HepG2 (cell line): ENCODE results near the gene MPV17L2. TPM values are rescaled to one million over a fixed set of nuclear protein-coding genes. Genes with fewer than 3 reads are reported as not detected.

ENCODE experiments used
- CREM ChIP-seq, 2 experiments: sonication (generic) in 1 of 2; formaldehyde crosslinking in 1 of 2; IDR thresholded peaks; 2 replicates each; pipeline versions ENCODE4 v1.4.0 to v1.6.1; 2016 to 2020; ENCODE audit warnings: antibody characterized with exemption in 1 of 2, mild to moderate bottlenecking in 1 of 2, missing genetic modification reagents in 1 of 2
- GLMP ChIP-seq: sonication (generic); formaldehyde crosslinking; IDR thresholded peaks from 2 replicates; pipeline ENCODE4 v1.9.0; 2021; ENCODE audit warnings: missing genetic modification reagents, mild to moderate bottlenecking, borderline replicate concordance
- HINFP ChIP-seq: sonication (generic); formaldehyde crosslinking; IDR thresholded peaks from 2 replicates; pipeline ENCODE4 v1.4.0; 2020; ENCODE audit warnings: low read depth, mild to moderate bottlenecking, missing genetic modification reagents
- LRRFIP1 ChIP-seq: sonication (generic); formaldehyde crosslinking; conservative IDR thresholded peaks from 2 replicates; pipeline ENCODE4 v1.4.0; 2020; ENCODE audit warnings: missing genetic modification reagents
- MED13 ChIP-seq: sonication (generic); formaldehyde crosslinking; IDR thresholded peaks from 2 replicates; pipeline ENCODE4 v1.5.0; 2020; ENCODE audit warnings: missing genetic modification reagents
- REL ChIP-seq: sonication (generic); formaldehyde crosslinking; conservative IDR thresholded peaks from 2 replicates; pipeline ENCODE4 v1.8.0; 2022; ENCODE audit warnings: mild to moderate bottlenecking, missing genetic modification reagents, moderate library complexity
- SIX4 ChIP-seq: sonication (generic); formaldehyde crosslinking; IDR thresholded peaks from 2 replicates; pipeline ENCODE4 v1.4.0; 2020; ENCODE audit warnings: missing genetic modification reagents
- SOX13 ChIP-seq, 3 experiments: fragments of 450-650 bp in 1 of 3; sonication (generic) in 1 of 3; formaldehyde crosslinking in 1 of 3; IDR thresholded peaks in 2 of 3; conservative IDR thresholded peaks in 1 of 3; 2 replicates each; pipeline versions ENCODE4 v1.5.0 to v1.6.1; 2016 to 2020; ENCODE audit warnings: antibody characterized with exemption in 1 of 3, mild to moderate bottlenecking in 1 of 3, missing compliant biosample characterization in 1 of 3, missing genetic modification reagents in 1 of 3, moderate library complexity in 1 of 3
- ZBTB33 ChIP-seq: sonication (generic); formaldehyde crosslinking; IDR thresholded peaks from 2 replicates; pipeline ENCODE4 v1.4.0; 2020; ENCODE audit warnings: missing genetic modification reagents
- ZNF326 ChIP-seq: sonication (generic); formaldehyde crosslinking; IDR thresholded peaks from 2 replicates; pipeline ENCODE4 v1.4.0; 2020; ENCODE audit warnings: missing genetic modification reagents, borderline replicate concordance
- polyA plus RNA-seq, 8 experiments: library from polyadenylated mRNA; depleted of rRNA in 3 of 8; stranded (reverse) in 7 of 8; unstranded in 1 of 8; fragments of >200 nt; fragmentation: Illumina TruSeq in 4 of 8; extraction: Trizol in 4 of 8; gene quantifications; 2 replicates each; pipeline versions ENCODE4 v1.2.1 to v1.2.3, GENCODE V29; 2011 to 2016; ENCODE audit warnings: low read depth in 4 of 8, missing spikeins in 1 of 8, mixed read lengths in 1 of 8; ENCODE audit not compliant: insufficient read depth in 1 of 8
- total RNA-seq, 5 experiments: library from RNA; depleted of rRNA; stranded (reverse); fragments of >200 nt; fragmentation: Illumina TruSeq; extraction: Trizol; gene quantifications; 2 replicates each; pipeline ENCODE4 v1.2.3, GENCODE V29; 2016; ENCODE audit warnings: low read depth in 1 of 5
- TF ChIP-seq, protein P1 (sequence below): IDR thresholded peaks from 2 replicates; pipeline ENCODE4 v1.6.1; 2012; ENCODE audit warnings: low read length, improper control_type of control experiment

The MPV17L2 gene
- total and polyA plus RNA-seq, 2 of the 13 experiments (the other 11 are each of a cell fraction or from before 2014, with no cell fraction given): 13.6 to 16.7 TPM

- TF ChIP-seq ZNF326 (CRISPR knock-in tag) (no peak), HINFP (CRISPR knock-in tag) (no peak), LRRFIP1 (CRISPR knock-in tag) (no peak), CREM (IDR thresholded peaks at IDR 0.05) (0 out of 2 replicates have a peak, but pooled peaks have one; percentile 10), CREM (CRISPR knock-in tag; IDR thresholded peaks at IDR 0.05) (no peak), ZBTB33 (no peak), SIX4 (no peak), SOX13 (IDR thresholded peaks at IDR 0.05) (no peak), SOX13 (CRISPR knock-in tag; conservative IDR thresholded peaks at IDR 0.05 in 1 of 2, IDR thresholded peaks at IDR 0.05 in 1 of 2) (no peak), REL (no peak), GLMP (CRISPR knock-in tag) (no peak), MED13 (CRISPR knock-in tag) (no peak)
- TF ChIP-seq, protein P1, sequence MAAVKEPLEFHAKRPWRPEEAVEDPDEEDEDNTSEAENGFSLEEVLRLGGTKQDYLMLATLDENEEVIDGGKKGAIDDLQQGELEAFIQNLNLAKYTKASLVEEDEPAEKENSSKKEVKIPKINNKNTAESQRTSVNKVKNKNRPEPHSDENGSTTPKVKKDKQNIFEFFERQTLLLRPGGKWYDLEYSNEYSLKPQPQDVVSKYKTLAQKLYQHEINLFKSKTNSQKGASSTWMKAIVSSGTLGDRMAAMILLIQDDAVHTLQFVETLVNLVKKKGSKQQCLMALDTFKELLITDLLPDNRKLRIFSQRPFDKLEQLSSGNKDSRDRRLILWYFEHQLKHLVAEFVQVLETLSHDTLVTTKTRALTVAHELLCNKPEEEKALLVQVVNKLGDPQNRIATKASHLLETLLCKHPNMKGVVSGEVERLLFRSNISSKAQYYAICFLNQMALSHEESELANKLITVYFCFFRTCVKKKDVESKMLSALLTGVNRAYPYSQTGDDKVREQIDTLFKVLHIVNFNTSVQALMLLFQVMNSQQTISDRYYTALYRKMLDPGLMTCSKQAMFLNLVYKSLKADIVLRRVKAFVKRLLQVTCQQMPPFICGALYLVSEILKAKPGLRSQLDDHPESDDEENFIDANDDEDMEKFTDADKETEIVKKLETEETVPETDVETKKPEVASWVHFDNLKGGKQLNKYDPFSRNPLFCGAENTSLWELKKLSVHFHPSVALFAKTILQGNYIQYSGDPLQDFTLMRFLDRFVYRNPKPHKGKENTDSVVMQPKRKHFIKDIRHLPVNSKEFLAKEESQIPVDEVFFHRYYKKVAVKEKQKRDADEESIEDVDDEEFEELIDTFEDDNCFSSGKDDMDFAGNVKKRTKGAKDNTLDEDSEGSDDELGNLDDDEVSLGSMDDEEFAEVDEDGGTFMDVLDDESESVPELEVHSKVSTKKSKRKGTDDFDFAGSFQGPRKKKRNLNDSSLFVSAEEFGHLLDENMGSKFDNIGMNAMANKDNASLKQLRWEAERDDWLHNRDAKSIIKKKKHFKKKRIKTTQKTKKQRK: no peak
Measured at GRCh38 chr19:18152817-18153555, 40.0 kb upstream of the MPV17L2 start, which contains the start of gene PIK3R2 (continued).
